Stimulated activated CD4-positive, alpha-beta T cell treated with anti-CD3 and anti-CD28 coated beads, Interleukin-15, amount 100 ng/mL, for 24 hours (primary cell): ENCODE results near the gene ADSL.

Source experiments
- DNase-seq: peaks from one replicate; pipeline ENCODE4 v3.0.0-alpha.2; 2020

ADSL gene

DNA sequence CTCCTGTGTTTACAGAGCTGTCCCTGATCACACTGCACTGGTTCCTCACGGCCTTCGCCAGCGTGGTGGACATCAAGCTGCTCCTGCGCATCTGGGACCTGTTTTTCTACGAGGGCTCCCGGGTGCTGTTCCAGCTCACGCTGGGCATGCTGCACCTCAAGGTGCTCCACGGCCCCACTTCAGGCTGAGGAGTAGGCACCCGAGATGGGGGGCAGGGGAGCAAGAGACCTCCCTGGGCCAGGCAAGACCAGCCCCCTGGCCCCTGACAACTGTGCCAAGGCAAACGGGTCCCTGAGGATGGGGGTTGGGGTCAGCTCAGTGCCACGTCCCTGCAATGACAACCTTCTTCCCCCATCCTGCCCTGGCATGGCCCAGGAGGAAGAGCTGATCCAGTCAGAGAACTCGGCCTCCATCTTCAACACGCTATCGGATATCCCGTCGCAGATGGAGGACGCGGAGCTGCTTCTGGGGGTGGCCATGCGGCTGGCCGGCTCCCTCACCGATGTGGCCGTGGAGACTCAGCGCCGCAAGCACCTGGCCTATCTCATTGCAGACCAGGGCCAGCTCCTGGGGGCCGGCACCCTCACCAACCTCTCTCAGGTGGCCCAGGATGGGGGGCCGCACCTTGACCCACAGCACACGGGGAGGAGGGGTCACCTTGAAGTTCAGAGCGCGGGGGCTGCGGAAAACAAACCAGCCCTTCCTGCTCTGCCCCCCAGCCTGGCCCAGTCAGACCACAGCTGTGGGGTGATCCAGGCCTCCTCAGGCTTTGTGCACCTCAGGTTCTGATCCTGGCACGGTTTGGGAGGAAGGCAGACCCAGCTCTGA, 60.0 kb downstream of the ADSL start:
- DNase-seq: no peak

- DNase-seq: no peak
These were observed 60.9 kb downstream of the ADSL start for GRCh38 chr22:40407021-40407761.

DNA sequence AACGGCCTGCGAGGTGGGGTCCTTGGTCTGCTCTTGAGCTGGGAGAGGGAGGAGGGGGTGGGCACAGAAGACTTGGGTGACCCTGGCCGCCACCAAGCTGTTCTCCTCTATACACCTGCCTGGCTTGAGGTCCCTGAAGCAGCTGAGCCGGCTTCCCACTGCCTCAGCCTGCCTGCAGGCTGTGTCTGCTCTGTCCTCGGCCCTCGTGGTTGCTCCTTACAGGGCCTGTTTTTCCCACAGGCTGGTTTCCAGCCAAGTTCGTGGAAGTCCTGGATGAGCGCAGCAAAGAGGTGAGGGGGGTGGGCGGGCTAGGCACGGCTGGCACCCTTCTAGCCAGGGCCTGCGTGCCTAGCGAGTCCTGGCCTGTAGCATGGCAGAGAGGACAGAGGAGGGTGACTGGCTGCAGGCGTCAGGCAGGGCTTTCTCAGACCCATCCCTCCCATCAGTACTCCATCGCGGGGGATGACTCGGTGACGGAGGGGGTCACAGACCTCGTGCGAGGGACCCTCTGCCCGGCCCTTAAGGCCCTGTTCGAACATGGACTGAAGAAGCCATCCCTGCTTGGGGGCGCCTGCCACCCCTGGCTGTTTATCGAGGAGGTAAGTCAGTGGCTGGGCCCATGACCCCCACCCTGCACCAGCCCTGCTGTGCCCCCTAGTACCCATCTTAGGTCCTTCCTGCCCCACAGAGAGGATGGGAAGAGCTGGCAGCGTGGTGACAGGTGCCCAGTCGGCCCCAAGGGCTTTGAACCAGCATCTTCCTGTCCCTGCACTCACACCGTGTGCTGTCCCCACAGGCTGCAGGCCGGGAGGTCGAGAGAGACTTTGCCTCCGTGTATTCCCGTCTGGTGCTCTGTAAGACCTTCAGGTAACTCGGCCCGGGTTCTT, 61.8 kb downstream of the ADSL start:
- DNase-seq: no peak

- DNase-seq: no peak
These were observed 62.7 kb downstream of the ADSL start for GRCh38 chr22:40408718-40409612.

DNA sequence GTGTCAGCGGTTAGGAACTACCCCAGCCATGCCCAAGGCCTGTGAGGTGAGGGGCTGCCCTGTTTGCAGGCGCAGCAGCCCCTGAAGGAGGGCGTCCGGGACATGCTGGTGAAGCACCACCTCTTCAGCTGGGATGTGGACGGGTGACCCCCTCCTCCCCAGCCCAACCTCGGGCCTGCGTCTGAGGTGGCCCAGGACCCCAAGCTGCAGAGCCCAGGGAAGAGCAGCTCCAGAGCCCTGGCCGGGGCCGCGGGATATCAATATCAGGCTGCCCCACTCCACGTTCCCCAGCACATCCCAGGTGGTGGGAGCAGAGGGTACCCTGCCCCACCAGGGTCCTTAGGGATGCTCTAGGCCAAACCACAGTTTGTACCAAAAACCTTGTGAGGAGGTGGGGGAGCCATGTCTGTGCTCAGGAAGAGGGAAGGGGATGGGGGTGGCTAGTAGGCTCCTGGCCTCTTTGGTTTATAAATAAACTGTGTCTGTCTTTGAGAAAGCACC, 63.4 kb downstream of the ADSL start:
- DNase-seq: no peak

DNA sequence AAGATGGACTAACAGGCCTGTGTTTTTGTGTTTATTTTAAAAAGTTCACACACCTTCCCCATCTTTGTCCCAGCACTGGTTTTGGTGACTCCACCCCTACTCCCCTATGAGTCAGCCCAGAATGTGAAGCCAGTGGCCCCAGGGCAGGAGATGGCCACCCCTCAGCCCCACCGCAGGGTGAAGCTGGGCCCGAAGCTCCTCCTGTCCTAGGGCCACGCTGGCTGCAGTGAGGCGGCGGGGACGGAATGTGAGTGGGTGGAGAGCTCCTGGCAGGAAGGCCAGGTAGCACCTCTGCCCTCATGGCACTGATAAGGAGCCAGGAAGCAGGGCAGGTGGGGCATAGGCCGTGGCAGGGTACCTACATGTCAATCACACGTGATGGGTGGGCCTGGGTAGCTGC, 64.0 kb downstream of the ADSL start:
- DNase-seq: no peak

- no peak for DNase-seq
These were observed 64.6 kb downstream of the ADSL start for GRCh38 chr22:40410731-40411505.

GRCh38 chr22:40411506-40411861, 65.2 kb downstream of the ADSL start:
- DNase-seq: no peak

GRCh38 chr22:40412441-40412840, 66.1 kb downstream of the ADSL start:
- DNase-seq: no peak

GRCh38 chr22:40413873-40414272, 67.6 kb downstream of the ADSL start:
- DNase-seq: no peak

- no peak for DNase-seq
These were observed 68.0 kb downstream of the ADSL start for GRCh38 chr22:40414311-40414710.

GRCh38 chr22:40414838-40415505, 68.7 kb downstream of the ADSL start:
- DNase-seq: no peak

GRCh38 chr22:40415531-40416266, 69.4 kb downstream of the ADSL start:
- no peak for DNase-seq

DNA sequence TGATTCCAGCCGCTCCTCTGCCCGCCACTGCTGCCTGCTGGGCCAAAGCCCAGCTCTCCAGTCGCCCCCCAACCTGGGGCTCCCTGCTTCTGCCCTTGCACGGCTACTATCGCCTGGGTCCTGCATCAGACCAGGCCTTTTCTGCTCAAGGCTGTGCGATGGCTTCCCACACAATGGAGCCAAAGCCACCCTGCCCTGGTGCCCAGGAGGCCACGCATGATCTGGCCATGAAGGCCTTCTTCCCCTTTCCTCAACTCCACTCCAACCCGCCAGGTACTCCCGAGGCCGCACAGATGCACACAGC, 69.9 kb downstream of the ADSL start:
- no peak for DNase-seq

GRCh38 chr22:40416636-40417035, 70.3 kb downstream of the ADSL start:
- no peak for DNase-seq

- no peak for DNase-seq
These were observed 70.7 kb downstream of the ADSL start for GRCh38 chr22:40417041-40417440.

GRCh38 chr22:40417881-40418280, 71.6 kb downstream of the ADSL start:
- no peak for DNase-seq

DNA sequence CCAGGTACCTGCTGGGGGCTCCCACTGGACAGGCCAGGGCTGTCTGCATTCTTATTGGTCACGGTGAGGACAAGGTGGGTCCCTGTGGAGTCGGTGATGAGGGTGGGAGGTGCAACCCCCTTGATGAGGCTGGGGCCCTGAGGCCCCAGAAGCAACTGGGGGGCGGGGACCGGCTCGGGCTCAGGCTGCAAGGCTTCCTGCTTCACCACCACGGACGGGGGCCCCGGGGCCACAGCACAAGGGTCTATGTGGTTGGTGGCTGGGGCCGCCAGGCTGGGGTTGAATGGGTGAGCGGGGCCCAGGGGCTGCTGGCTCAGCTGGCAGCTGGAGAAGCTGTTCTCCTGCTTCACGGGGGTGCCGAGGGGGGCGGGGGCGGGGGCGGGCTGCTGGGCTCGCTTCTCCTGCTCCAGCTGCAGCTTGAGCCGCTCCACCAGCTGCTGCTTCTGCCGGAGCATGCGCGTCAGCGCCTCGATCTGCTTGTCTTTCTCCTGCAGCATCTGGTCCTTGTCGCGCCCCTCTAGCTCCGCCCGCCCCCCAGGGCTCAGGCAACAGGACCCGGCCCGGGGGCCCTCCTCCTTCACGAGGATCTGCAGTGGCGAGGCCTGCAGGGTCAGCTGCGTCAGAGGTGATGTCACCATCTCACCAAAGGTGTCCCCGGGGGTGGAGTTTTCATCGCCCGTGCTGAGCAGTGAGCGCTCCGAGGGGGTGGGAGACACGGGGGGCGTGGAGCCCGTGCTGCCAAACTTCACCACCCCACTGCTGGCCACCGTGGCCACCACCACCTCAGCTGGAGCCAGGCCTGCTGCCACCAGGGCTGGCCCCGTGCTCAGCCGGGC, 72.3 kb downstream of the ADSL start:
- DNase-seq: no peak

- DNase-seq: no peak
These were observed 73.4 kb downstream of the ADSL start for GRCh38 chr22:40419718-40420117.
